ENCODE data around the gene IL17A.

DNA sequence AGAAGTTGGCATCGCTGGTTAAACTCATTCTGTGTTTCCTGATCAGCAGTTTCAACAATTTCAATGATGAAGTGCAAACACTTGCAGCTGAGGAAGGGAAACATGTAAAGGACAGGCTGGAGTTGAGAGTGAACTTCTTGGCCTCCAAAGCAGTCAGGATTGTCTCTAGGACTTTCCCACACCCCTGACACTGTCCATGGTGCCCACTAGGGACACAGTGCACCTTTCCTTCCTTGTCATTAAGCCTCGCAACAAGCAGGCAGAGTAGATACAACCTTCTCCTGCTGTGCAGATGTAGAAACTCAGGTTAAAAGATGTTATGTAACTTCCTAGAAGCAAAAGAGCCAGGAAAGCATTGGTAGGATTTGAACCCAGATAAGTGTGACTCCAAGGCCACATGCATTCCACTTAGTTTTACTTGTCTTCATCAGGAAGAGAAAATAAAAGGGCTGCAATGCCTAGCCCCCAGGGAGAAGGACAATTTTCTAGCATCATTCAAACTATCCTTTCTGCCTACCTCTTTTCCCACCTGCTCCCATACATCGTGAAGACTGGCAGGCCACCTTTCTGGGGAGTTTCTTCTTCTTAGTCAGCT is 39.2 kb upstream of the IL17A start:
- TF ChIP-seq CTCF (IDR thresholded peaks at IDR 0.05) (no peak), POLR2A (IDR thresholded peaks at IDR 0.05) (no peak)

Data from thyroid gland (tissue), 4 donors.